ENCODE data around the gene VSTM5.

The VSTM5 gene

DNA sequence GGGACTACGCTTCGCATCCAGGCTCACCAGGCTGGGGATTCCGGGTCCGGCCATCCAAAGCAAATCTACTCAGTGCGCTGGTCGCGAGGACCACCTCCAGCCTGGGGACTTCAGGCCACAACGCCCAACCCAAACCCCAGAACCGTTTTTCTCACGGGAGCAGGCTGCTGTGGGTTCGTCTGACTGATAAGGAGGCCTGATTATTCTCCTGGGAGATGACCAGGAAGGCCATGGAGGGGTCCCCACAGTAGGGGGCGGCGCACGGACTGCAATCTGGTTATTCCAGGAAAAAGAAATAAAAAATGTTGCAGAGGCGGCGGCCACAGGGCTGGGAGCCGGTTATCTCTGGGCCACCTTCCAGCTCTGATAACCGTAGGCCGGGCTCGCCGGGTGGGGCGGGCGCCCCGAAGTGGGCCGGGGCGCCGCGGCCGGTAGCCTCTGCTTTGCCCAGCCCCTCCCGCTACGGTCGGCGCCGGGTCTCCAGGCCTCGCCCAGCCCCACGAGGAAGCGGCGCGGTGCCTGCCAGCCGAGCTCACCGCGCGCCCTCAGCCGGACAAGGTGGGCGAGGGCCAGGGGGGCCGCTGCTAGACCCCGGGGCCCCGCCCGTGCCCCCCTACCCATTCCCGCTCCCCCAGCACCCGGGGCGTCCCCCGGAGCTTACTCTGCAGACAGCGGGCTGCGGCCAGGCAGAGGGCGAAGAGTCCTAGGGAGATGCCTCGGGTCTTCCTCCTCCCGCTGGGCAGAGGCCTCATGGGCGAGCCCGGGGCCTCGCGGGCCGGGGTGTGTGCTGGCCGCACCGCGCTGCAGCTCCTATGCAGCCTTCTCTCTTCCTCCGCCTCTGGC is 446 bp downstream of the VSTM5 start:
- DNase-seq (ENCODE audit: low spot score): no peak
- H3K27ac ChIP-seq: no peak overlapping the region
- TF ChIP-seq, protein P1, sequence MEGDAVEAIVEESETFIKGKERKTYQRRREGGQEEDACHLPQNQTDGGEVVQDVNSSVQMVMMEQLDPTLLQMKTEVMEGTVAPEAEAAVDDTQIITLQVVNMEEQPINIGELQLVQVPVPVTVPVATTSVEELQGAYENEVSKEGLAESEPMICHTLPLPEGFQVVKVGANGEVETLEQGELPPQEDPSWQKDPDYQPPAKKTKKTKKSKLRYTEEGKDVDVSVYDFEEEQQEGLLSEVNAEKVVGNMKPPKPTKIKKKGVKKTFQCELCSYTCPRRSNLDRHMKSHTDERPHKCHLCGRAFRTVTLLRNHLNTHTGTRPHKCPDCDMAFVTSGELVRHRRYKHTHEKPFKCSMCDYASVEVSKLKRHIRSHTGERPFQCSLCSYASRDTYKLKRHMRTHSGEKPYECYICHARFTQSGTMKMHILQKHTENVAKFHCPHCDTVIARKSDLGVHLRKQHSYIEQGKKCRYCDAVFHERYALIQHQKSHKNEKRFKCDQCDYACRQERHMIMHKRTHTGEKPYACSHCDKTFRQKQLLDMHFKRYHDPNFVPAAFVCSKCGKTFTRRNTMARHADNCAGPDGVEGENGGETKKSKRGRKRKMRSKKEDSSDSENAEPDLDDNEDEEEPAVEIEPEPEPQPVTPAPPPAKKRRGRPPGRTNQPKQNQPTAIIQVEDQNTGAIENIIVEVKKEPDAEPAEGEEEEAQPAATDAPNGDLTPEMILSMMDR (IDR thresholded peaks at IDR 0.05): no peak
- H3K4me3 ChIP-seq: peak overlapping the region; percentile 77

DNA sequence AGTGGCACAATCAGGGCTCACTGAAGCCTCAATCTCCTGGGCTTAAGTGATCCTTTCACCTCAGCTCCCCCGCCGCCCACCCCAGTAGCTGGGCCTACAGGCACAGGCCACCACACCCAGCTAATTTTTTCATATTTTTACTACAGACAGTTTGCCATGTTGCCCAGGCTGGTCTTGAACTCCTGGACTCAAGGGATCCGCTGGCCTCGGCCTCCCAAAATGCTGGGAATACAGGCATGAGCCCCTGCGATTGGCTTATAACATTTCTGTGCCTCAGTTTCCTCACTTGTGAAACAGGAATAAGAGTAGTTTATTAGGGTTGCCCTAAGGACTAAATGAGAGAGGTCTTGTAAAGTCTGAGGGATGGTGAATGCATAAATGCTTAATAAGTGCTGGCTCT is 1.2 kb downstream of the VSTM5 start:
- TF ChIP-seq, protein P1 (IDR thresholded peaks at IDR 0.05): no peak
- Histone ChIP-seq H3K4me3 (peak overlapping the region; percentile 77), H3K27ac (no peak overlapping the region)
- DNase-seq (ENCODE audit: low spot score): no peak

DNA sequence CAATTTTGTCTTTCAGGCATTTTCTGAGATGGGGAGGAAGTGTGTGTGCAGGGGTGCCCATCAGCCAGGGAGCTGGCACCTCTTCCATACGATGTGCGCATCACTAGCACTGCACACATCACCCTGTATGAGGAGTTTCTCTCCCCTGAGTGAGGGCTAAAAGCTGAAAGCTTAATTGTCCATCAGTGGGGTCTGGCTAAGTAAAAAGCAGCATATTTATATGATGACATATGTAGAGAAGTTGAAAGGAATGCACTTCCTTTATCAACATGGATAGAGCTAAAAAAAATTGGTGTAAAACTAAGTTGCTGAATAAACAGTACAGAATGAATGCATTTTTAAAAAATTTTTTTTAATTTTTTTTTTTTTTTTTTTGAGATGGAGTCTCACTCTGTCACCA is 4.0 kb downstream of the VSTM5 start:
- no peak overlapping the region for H3K27ac ChIP-seq
- no peak overlapping the region for H3K4me3 ChIP-seq
- TF ChIP-seq, protein P1 (IDR thresholded peaks at IDR 0.05): no peak
- DNase-seq (ENCODE audit: low spot score): no peak

DNA sequence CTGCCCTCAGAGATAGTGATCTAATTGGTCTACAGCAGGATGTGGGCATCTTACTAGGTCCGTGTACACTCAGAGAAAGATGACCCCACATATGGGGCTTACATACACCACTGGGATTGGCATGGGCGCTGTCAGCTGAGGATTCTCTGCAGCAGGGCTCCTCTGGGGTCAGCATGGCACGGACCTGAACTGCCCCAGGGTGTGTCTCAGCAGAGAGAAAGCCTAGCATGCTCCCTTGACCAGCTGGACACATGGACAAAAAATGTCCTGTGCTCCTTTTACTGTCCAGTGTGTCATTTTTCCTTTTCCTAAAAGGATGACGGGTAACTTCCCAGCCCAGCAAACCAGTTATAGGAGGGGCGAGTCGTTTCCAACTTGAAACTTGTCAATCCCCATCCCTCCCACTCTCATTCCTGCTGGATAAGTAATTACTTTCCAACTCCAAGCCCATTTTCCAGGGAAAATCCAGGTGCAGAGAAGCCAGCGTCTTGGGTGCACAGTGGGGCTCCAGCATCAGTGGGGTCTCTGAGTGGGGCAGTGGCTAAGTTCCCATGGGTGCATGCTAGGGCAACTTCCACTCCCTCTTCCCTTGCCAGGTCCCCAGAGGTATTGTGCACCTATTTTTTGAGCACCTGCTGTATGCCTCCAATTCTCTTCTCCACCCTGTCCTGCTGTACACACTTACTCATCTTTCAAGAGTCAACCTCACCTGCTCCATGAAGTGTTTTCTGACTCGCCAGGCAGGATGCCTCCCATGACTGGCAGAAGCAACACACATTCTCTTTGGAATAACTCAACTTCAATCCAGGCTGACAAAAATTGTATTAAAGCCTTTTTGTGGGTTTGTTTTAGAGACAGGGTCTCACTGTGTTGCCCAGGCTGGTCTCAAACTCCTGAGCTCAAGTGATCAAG is 5.0 kb downstream of the VSTM5 start:
- TF ChIP-seq, protein P1 (IDR thresholded peaks at IDR 0.05): no peak
- Histone ChIP-seq H3K4me3 (no peak overlapping the region), H3K27ac (no peak overlapping the region)
- DNase-seq (ENCODE audit: low spot score): no peak

DNA sequence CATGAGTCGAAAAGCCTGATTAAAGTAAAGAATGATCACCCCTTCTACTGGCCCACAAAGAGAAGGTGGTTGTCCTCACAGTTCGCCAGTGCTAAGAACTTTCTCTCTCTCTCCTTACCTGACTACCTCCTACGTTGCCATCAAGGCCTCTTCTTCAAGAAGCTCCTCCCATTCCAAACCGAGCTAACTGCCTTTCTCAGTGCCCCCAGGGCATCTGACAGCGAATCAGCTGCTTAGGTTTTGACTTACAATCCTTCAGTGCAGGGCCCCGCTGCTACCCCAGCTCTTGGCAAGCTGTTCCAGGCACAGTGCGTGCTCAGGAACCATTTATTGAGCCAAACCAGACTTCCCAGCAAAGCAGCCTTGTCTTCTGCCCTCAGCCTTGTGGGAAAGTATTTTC is 5.8 kb downstream of the VSTM5 start:
- TF ChIP-seq, protein P1 (IDR thresholded peaks at IDR 0.05): no peak
- no peak for DNase-seq (ENCODE audit: low spot score)
- Histone ChIP-seq H3K4me3 (no peak overlapping the region), H3K27ac (no peak overlapping the region)

DNA sequence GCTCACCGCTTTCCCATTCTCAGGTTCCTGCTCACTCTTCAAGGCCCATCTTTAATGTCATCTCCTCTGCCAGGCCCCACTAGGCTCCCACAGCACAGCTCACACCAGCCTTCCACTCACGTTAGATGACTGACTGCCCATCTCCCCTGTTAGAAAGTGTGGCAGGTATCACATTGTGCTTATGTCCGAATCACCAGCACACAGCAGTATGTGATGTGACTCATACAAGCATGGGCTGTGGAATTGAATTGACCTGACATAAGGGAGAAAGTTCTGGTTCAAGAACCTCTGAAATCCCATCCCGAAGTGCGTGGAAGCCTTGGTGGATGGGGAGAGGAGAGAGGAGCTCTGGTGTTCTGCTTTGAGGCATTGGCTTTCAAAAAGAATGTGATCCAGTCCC is 6.5 kb downstream of the VSTM5 start:
- no peak for DNase-seq (ENCODE audit: low spot score)
- Histone ChIP-seq H3K4me3 (no peak overlapping the region), H3K27ac (no peak overlapping the region)
- TF ChIP-seq, protein P1 (IDR thresholded peaks at IDR 0.05): no peak
